ENCODE data around the gene CCRL2. TPM values are rescaled to one million over a fixed set of nuclear protein-coding genes. Genes with fewer than 3 reads are reported as not detected.
A peak's percentile ranks its signal among the peaks of the same experiment; 100 is the strongest.

The CCRL2 gene
- total and polyA plus RNA-seq, 9 of the 15 experiments (the other 6 are each of a cell fraction or from before 2014, with no cell fraction given), result 3.4 to 5.7 (median 4.0) TPM

GRCh38 chr3:46400000-46400734, 6.9 kb upstream of the CCRL2 start (continued):
- TF ChIP-seq TEAD4 (IDR thresholded peaks at IDR 0.05; ENCODE audit: low read length) (peak; percentile 92), TEAD4 (CRISPR knock-in tag; IDR thresholded peaks at IDR 0.05; ENCODE audit: borderline replicate concordance) (no peak), TBP (optimal IDR thresholded peaks at IDR 0.05; ENCODE audit: low read depth, low read length) (no peak), MXI1 (IDR thresholded peaks at IDR 0.05; ENCODE audit: low read depth, low read length) (no peak), NR2C1 (IDR thresholded peaks at IDR 0.05) (peak; percentile 44; the same call in 1 of the 2 replicates), NR2C1 (tag; IDR thresholded peaks at IDR 0.05) (peak; percentile 68), RERE (CRISPR knock-in tag; IDR thresholded peaks at IDR 0.05; ENCODE audit: borderline replicate concordance) (no peak), ATF1 (CRISPR knock-in tag; IDR thresholded peaks at IDR 0.05) (no peak), ATF1 (tag; IDR thresholded peaks at IDR 0.05) (peak; percentile 68), ILK (tag; IDR thresholded peaks at IDR 0.05; ENCODE audit: borderline replicate concordance, low read depth) (no peak), FUS (optimal IDR thresholded peaks at IDR 0.05; ENCODE audit: low read depth, low read length) (no peak), DPF2 (IDR thresholded peaks at IDR 0.05) (peak; percentile 95), ZC3H4 (CRISPR knock-in tag; IDR thresholded peaks at IDR 0.05; ENCODE audit: borderline replicate concordance) (no peak), SNAPC5 (CRISPR knock-in tag; IDR thresholded peaks at IDR 0.05) (no peak), EGR1 (conservative IDR thresholded peaks at IDR 0.05) (peak; percentile 61), TSC22D4 (tag; IDR thresholded peaks at IDR 0.05) (no peak), SETDB1 (IDR thresholded peaks at IDR 0.05; ENCODE audit: low read length) (no peak), HMGN3 (IDR thresholded peaks at IDR 0.05; ENCODE audit: borderline replicate concordance, extremely low read depth, insufficient read length, low read depth, low read length) (peak; percentile 57), SRF (CRISPR knock-in tag; IDR thresholded peaks at IDR 0.05) (0 out of 4 replicates have a peak, but pooled peaks of 1 of the 2 experiments have one; percentile 19), ZNF41 (CRISPR knock-in tag; conservative IDR thresholded peaks at IDR 0.05) (peak; percentile 64; the same call in 1 of the 2 replicates), PTRF (tag; IDR thresholded peaks at IDR 0.05) (no peak), MTA3 (IDR thresholded peaks at IDR 0.05; ENCODE audit: borderline replicate concordance) (peak; percentile 51; the same call in 1 of the 2 replicates), POLR2AphosphoS2 (IDR thresholded peaks at IDR 0.05; ENCODE audit: low read length) (no peak), ZNF280B (CRISPR knock-in tag; IDR thresholded peaks at IDR 0.05) (no peak)
